Calu3 (cell line): Measurements from ENCODE around the gene MICAL1. TPM values are rescaled to one million over a fixed set of nuclear protein-coding genes. Genes with fewer than 3 reads are reported as not detected.

Source experiments
- BruUV-seq: library from RNA; stranded (reverse); fragments of 400-500 nt; replicated peaks from 2 replicates; lab custom pipeline; 2021; lab: Mats Ljungman, UMichigan
- CTCF ChIA-PET: fragments of 300-600 bp; sonication (Branson Sonifier 250); formaldehyde crosslinking; loops from one replicate; lab custom pipeline; 2022; ENCODE audit warnings: antibody characterized with exemption; lab: Charles Lee
- DNase-seq: peaks from one replicate; pipeline ENCODE4 v3.0.0; 2022
- H3K27ac Mint-ChIP-seq: one replicate; pipeline ENCODE4 v1.8.0; 2022; ENCODE audit warnings: mixed read lengths; ENCODE audit not compliant: unreplicated experiment
- H3K27me3 Mint-ChIP-seq: one replicate; pipeline ENCODE4 v1.8.0; 2022; ENCODE audit warnings: mixed read lengths; ENCODE audit not compliant: unreplicated experiment
- H3K36me3 Mint-ChIP-seq: one replicate; pipeline ENCODE4 v1.8.0; 2022; ENCODE audit warnings: mild to moderate bottlenecking, moderate library complexity, mixed read lengths; ENCODE audit not compliant: insufficient read depth, unreplicated experiment
- H3K4me1 Mint-ChIP-seq: one replicate; pipeline ENCODE4 v1.8.0; 2022; ENCODE audit warnings: mild to moderate bottlenecking, low read depth, mixed read lengths; ENCODE audit not compliant: unreplicated experiment
- H3K4me3 Mint-ChIP-seq: one replicate; pipeline ENCODE4 v1.8.0; 2022; ENCODE audit warnings: mild to moderate bottlenecking, low read depth, moderate library complexity, mixed read lengths; ENCODE audit not compliant: unreplicated experiment
- H3K9me3 Mint-ChIP-seq: one replicate; pipeline ENCODE4 v1.8.0; 2022; ENCODE audit warnings: low read depth, mixed read lengths; ENCODE audit not compliant: unreplicated experiment
- CTCF ChIP-seq: fragments of 200-600 bp; IDR thresholded peaks from one replicate; pipeline ENCODE4 v1.8.0; 2022; ENCODE audit warnings: antibody characterized with exemption; ENCODE audit not compliant: unreplicated experiment
- intact Hi-C: fragments of 100-400 bp; cut with micrococcal nuclease; formaldehyde crosslinking; loops from one replicate; pipeline ENCODE4 v1.10.0; 2022; ENCODE audit not compliant: unreplicated experiment
- total RNA-seq: library from RNA; stranded (reverse); gene quantifications from 2 replicates; pipeline ENCODE4 v1.2.3, GENCODE V29; 2022

MICAL1 gene
- total RNA-seq, 1 experiment from 2014 or later: 22.5 TPM

GRCh38 chr6:109428889-109429477 lies 26.6 kb downstream of the MICAL1 start:
- intact Hi-C loops: no loop called here
- no peak for DNase-seq
- CTCF ChIA-PET: interaction anchor here (0.5 kb wide), 1 partner anchor 13 kb away, joined by 3 read pairs; no protein-coding TSS in a partner anchor
- Mint-ChIP-seq H3K27ac (no peak overlapping the region), H3K9me3 (no peaks in the 10 kb centered on the region), H3K4me3 (no peak overlapping the region), H3K36me3 (no peaks in the 10 kb centered on the region), H3K27me3 (no peaks in the 10 kb centered on the region), H3K4me1 (peaks cover 10% of the 10 kb centered on the region)
- TF ChIP-seq CTCF: no peak
- no TSS peak for BruUV-seq

- no peak overlapping the region for H3K27ac Mint-ChIP-seq
- H3K27me3 Mint-ChIP-seq: no peaks in the 10 kb centered on the region
- H3K4me1 Mint-ChIP-seq: peaks cover 16% of the 10 kb centered on the region
- no peak for DNase-seq
- no peaks in the 10 kb centered on the region for H3K36me3 Mint-ChIP-seq
- TF ChIP-seq CTCF: no peak
- no peaks in the 10 kb centered on the region for H3K9me3 Mint-ChIP-seq
- CTCF ChIA-PET: no interaction called here
- no TSS peak for BruUV-seq
- intact Hi-C loops: no loop called here
- H3K4me3 Mint-ChIP-seq: no peak overlapping the region
These were observed 30.6 kb downstream of the MICAL1 start for GRCh38 chr6:109424946-109425345.

GRCh38 chr6:109421184-109421583 lies 34.4 kb downstream of the MICAL1 start:
- CTCF ChIA-PET: no interaction called here
- Mint-ChIP-seq H3K36me3 (no peaks in the 10 kb centered on the region), H3K9me3 (no peaks in the 10 kb centered on the region), H3K4me1 (peaks cover 16% of the 10 kb centered on the region), H3K4me3 (no peak overlapping the region), H3K27me3 (no peaks in the 10 kb centered on the region), H3K27ac (no peak overlapping the region)
- intact Hi-C loops: no loop called here
- BruUV-seq: no TSS peak
- no peak for DNase-seq
- no peak for TF ChIP-seq CTCF

- DNase-seq: no peak
- no TSS peak for BruUV-seq
- Mint-ChIP-seq H3K36me3 (no peaks in the 10 kb centered on the region), H3K9me3 (no peaks in the 10 kb centered on the region), H3K4me3 (no peak overlapping the region), H3K27ac (no peak overlapping the region), H3K4me1 (peaks cover 16% of the 10 kb centered on the region), H3K27me3 (no peaks in the 10 kb centered on the region)
- TF ChIP-seq CTCF: no peak
- intact Hi-C loops: no loop called here
- CTCF ChIA-PET: no interaction called here
These were observed 34.8 kb downstream of the MICAL1 start for GRCh38 chr6:109420751-109421150.
